GM21390 (cell line): ENCODE measurements around the gene ARV1.

Source experiments
- ATAC-seq: cut with Tn5 transposase; IDR thresholded peaks from one replicate; pipeline ENCODE4 v1.9.1; 2021; ENCODE audit not compliant: unreplicated experiment

Gene ARV1

GRCh38 chr1:230978491-230979388, at the start of gene ARV1, which contains the start of gene TTC13:
Gene ARV1 (plus strand): TSS chr1:230979094. CDS start chr1:230979106, 12 bp downstream.
Gene TTC13 (minus strand): TSS chr1:230978861. CDS start chr1:230978830, 31 bp downstream.
- ATAC-seq: peak; percentile 89

GRCh38 chr1:230930986-230931385, 47.9 kb upstream of the ARV1 start:
- ATAC-seq: no peak

- ATAC-seq: no peak
Observed at GRCh38 chr1:230935852-230936251, 43.0 kb upstream of the ARV1 start.

- ATAC-seq: no peak
Observed at GRCh38 chr1:230936475-230936874, 42.4 kb upstream of the ARV1 start.

DNA sequence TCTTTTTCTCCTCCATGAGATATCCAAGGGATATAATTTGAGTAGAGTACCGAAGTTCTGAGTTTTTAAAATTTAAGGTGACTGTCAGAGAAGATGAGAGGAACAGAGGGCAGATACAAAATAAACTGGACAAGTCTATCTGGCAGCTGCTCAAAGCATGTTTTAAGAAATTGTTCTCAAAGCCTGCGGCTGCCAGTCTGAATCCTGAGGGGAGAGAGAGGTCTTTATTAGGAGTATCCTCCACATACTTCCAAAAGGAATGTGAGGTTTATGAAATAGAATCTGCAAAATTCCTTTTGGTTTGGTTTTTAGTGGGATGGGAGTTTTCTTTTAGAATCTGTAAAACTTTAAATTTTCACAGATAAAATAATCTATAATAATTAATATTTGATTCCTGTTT, 41.5 kb upstream of the ARV1 start:
- no peak for ATAC-seq

- ATAC-seq: no peak
Observed at GRCh38 chr1:230938924-230939368, 39.9 kb upstream of the ARV1 start.

- no peak for ATAC-seq
Observed at GRCh38 chr1:230939806-230940489, 38.9 kb upstream of the ARV1 start.

GRCh38 chr1:230940848-230941247, 38.0 kb upstream of the ARV1 start:
- no peak for ATAC-seq

DNA sequence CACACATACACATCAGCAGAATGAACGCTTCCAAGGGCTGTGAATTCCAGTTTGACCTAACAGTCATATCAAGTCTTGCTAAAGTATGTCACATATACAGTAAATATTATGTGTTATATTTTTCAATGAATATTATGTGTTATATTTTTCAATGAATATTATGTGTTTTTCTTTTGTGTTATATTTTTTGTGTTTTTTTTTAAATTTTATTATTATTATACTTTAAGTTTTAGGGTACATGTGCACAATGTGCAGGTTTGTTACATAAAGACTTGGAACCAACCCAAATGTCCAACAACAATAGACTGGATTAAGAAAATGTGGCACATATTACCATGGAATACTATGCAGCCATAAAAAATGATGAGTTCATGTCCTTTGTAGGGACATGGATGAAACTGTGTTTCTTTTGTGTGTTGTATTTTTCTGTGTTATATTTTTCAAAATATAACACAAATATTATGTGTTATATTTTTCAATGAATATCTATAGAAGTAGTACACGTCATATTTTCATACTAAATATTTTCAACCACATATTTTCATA, 35.8 kb upstream of the ARV1 start:
- ATAC-seq: no peak

DNA sequence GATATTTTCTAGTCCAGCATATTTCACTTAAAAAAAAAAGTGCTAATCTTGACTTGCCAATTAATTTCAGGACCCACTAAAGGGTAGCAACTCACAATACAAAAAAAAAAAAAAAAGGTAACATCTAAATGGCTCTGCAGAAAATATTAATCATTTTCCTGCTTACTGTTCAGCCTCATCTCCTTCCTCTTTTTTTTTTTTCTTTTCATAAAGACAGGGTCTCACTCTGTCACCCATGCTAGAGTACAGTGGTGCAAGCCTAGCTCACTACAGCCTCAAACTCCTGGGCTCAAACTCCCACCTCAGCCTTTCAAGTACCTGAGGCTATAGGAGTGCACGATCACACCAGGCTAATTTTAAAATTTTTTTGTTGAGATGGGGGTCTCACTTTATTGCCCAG, 30.6 kb upstream of the ARV1 start:
- ATAC-seq: no peak

DNA sequence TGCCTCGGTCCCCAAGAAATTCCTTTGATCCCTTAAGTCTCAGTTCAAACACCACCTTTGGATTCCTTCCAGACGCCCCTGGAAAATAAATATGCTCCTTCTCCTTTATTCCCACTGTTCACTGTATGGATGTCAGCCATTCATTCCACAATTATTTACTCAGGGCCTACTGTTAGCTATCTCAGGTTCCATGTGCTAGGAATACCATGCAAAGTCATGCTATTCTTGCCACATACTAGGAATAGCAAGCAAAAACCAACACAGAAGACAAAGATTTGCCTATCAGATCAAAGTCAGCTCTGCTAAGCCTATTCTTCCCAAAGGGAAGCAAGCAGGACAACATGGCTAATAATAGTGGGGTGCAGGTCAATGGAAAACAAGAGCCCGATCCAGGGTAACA, 30.0 kb upstream of the ARV1 start:
- ATAC-seq: no peak

GRCh38 chr1:230950404-230950803, 28.5 kb upstream of the ARV1 start:
- ATAC-seq: no peak

- ATAC-seq: peak; percentile 87
Observed at GRCh38 chr1:230957580-230957989, 21.3 kb upstream of the ARV1 start.

DNA sequence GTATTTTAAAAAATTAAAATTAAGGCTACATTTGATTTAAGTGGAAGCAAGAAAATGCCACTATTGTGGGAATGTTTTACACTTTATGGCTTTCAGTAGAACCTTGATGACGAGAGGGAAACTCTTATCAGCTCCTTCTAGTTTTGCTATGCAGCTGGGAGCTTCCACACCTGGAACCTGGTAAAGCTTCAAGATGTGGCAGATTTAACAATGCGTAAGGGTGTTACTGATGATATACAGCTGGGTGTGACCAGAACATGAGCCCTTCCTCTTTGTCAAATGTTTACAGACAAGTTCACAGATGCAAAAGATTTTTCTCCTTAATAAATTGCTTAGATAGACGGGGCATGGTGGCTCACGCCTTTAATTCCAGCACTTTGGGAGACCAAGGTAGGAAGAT, 20.5 kb upstream of the ARV1 start:
- ATAC-seq: no peak

GRCh38 chr1:230964896-230965295, 14.0 kb upstream of the ARV1 start:
- no peak for ATAC-seq

GRCh38 chr1:230965535-230965934, 13.4 kb upstream of the ARV1 start:
- ATAC-seq: no peak

DNA sequence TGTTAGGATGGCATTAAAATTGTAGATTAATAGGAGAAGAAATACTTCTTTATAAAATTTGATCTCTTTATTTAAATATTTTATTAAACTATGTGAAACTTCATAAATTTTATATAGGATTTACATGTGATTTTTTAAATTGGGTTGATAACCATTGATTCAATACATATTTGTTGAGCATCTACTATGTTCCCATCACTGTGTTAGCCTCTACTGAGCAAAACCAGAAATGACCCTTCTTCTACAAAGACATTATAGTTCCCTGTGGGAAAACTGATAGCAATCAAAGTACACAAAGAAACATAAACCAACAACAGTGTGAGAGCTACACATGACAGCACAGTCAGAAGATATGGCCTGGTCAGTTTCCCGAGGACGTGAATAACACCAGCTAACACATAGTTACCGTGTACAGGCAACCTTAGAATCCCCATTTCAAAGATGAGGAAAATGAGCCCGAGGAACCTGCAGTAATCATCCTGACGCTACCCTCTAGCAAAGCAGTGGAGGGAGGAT, 12.5 kb upstream of the ARV1 start:
- no peak for ATAC-seq

DNA sequence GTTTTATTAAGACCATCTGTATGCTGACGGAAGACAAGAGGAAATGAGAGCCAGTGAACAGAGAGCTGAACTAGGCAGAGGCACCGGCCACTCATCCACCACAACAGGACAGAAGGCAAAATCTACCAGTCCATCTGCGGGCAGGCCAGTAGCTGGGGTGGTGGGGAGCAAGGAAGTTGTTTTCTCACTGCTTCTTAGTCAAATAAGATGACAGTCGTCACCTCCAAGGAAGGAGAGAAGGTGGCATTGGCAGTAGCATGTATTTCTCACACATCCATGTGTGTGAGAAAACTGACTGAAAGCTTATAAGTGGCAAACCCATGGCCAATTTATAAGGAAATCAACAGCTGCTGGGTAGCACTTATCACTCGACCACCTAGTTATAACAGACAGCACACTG, 8.5 kb upstream of the ARV1 start:
- no peak for ATAC-seq

DNA sequence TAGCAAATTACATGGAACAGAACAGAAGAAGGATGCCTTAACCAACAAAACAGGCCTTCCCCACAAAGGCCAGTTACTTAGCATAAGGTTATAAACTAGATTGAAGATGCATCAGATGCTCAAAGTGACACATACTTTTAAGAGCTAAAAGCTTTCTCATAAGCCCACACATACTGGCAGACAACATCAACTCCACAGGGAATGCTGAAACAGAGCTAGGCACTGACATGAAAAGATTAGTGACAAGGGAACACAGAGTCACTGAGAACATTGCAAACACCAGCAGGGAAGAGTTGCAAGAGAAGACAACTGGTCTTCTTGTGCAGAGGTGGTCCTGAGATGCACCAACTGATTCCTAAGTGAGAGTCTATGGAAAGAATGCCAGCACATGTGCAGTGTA, 7.1 kb upstream of the ARV1 start:
- no peak for ATAC-seq

GRCh38 chr1:230972855-230973271, 6.0 kb upstream of the ARV1 start:
- peak; percentile 76 for ATAC-seq

DNA sequence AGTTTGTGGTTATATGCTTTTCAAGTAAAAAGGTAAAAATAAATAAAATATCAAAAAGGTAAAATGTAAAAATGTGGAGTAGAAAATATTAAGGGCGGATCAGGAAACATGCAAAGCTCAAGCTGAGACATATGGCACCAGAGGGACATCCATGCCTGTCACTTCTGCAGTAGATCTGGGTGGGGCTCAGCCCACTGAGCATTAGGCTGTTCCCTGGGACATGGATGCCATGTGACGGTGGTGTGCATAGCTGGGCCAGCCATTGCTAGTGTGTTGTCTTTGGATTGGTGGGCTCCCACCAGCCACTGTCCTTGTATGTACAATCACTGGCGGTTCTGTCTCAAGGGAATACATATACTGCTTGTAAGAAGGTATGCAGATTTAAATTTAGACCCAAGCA, 3.3 kb upstream of the ARV1 start:
- no peak for ATAC-seq

GRCh38 chr1:230976360-230976759, 2.5 kb upstream of the ARV1 start:
- ATAC-seq: no peak
